Memory B cell (primary cell): Measurements from ENCODE around the gene CXCL6.

Source experiments
- ATAC-seq: fragments of 150-1000 bp; cut with Tn5 transposase; 2 replicates; pipeline ENCODE4 v1.10.0; 2021; ENCODE audit warnings: low read depth, mild to moderate bottlenecking, moderate library complexity
- DNase-seq, 2 donors: peaks; one replicate each; pipeline ENCODE4 v3.0.0; 2022; ENCODE audit warnings: low spot score in 2 of 2
- H3K27ac Mint-ChIP-seq: one replicate; pipeline ENCODE4 v1.8.0; 2022; ENCODE audit warnings: mild to moderate bottlenecking, moderate library complexity, mixed read lengths
- H3K27me3 Mint-ChIP-seq: one replicate; pipeline ENCODE4 v1.8.0; 2022; ENCODE audit warnings: mixed read lengths
- H3K36me3 Mint-ChIP-seq: one replicate; pipeline ENCODE4 v1.8.0; 2022; ENCODE audit warnings: mild to moderate bottlenecking, mixed read lengths
- H3K4me1 Mint-ChIP-seq: one replicate; pipeline ENCODE4 v1.8.0; 2022; ENCODE audit warnings: mixed read lengths
- H3K4me3 Mint-ChIP-seq: one replicate; pipeline ENCODE4 v1.8.0; 2022; ENCODE audit warnings: mild to moderate bottlenecking, moderate library complexity, mixed read lengths
- H3K9me3 Mint-ChIP-seq: one replicate; pipeline ENCODE4 v1.8.0; 2022; ENCODE audit warnings: mixed read lengths

Gene CXCL6

GRCh38 chr4:73822812-73823504 is 13.5 kb upstream of the CXCL6 start:
- DNase-seq (no peak), ATAC-seq (no peak)
- Mint-ChIP-seq H3K4me1 (no peaks in the 10 kb centered on the region), H3K27ac (no peak overlapping the region), H3K4me3 (no peak overlapping the region), H3K36me3 (no peaks in the 10 kb centered on the region), H3K9me3 (peaks cover 2% of the 10 kb centered on the region), H3K27me3 (no peaks in the 10 kb centered on the region)

DNA sequence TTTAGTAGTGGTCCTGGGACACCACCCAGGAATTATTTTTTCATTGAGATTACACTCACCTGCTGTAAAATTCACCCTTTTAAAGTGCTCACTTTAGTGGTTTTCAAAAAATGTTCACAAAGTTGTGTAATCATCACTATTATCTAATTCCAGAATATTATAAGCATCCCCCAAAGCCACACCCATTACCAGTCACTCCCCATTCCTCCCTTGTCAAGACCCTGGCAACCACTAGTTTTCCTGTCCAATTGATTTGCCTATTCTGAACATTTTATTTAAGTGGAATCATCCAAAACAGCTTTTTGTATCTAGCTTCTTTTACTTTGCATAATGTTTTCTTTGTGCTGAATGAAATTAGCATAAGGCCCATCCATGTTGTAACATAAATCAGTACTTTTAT is 12.7 kb upstream of the CXCL6 start:
- peaks cover 2% of the 10 kb centered on the region for H3K9me3 Mint-ChIP-seq
- H3K27ac Mint-ChIP-seq = no peak overlapping the region
- H3K4me3 Mint-ChIP-seq = no peak overlapping the region

GRCh38 chr4:73828956-73829355 is 7.5 kb upstream of the CXCL6 start:
- no peak overlapping the region for H3K4me3 Mint-ChIP-seq
- no peaks in the 10 kb centered on the region for H3K4me1 Mint-ChIP-seq
- peaks cover 2% of the 10 kb centered on the region for H3K9me3 Mint-ChIP-seq
- ATAC-seq (no peak), DNase-seq (no peak)
- no peaks in the 10 kb centered on the region for H3K36me3 Mint-ChIP-seq
- H3K27me3 Mint-ChIP-seq = peaks cover 2% of the 10 kb centered on the region
- H3K27ac Mint-ChIP-seq = no peak overlapping the region

More for the DNA sequence above, 12.7 kb upstream of the CXCL6 start:
- DNase-seq (no peak), ATAC-seq (no peak)
- H3K4me1 Mint-ChIP-seq = no peaks in the 10 kb centered on the region
- no peaks in the 10 kb centered on the region for H3K27me3 Mint-ChIP-seq
- H3K36me3 Mint-ChIP-seq = no peaks in the 10 kb centered on the region

DNA sequence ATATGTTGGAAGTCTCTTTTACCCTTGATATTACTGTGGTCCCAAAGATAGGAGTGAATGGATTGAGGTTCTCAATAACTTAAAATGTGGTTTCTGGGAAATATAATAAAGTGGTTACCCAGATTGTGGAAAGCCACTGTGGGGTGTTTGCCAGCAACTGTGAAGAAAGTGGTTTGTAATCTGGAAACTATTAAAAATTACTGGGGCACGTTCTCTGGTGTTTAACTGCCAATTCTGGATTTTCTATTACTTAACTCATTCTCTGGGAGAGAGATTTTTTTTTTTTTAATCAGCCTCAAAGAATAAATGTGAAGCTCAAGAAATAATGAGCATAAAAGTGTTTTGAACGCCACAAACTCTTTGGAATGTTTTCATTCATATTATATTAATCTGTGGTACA is 4.9 kb upstream of the CXCL6 start:
- DNase-seq (no peak), ATAC-seq (no peak)
- Mint-ChIP-seq H3K27me3 (peaks cover 2% of the 10 kb centered on the region), H3K4me3 (no peak overlapping the region), H3K9me3 (peaks cover 2% of the 10 kb centered on the region), H3K27ac (no peak overlapping the region), H3K36me3 (no peaks in the 10 kb centered on the region), H3K4me1 (no peaks in the 10 kb centered on the region)

DNA sequence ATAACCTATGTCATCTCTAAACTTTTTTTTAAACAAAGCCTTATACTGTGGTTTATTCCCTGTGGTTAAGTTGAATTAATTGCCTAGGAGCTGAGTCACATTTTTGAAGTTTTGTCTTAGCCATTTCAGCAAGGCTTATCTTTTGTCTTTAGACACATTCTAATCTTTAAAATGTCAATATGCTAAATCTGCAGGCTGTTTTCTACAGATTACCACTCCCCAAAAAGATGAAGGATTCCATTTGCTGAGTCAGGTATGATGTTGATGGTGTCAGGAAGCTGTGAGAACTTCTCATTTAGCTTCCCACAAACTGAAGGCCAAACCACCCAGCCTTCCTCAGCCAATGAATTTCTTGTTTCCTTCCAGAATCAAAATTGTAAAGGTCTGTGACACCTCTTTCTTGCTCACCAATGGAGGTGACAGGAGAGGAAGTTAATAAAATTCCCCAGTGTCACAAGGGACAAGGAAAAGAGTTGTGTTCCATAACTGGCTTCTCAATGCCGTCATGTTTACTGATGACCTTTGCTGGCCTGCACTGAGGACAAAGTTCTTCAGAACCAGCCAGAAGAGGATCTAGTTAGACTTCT is 3.7 kb upstream of the CXCL6 start:
- DNase-seq = no peak
- no peak overlapping the region for H3K27ac Mint-ChIP-seq
- H3K36me3 Mint-ChIP-seq = no peaks in the 10 kb centered on the region
- H3K27me3 Mint-ChIP-seq = peaks cover 2% of the 10 kb centered on the region
- no peak for ATAC-seq
- peaks cover 2% of the 10 kb centered on the region for H3K9me3 Mint-ChIP-seq
- no peak overlapping the region for H3K4me3 Mint-ChIP-seq
- no peaks in the 10 kb centered on the region for H3K4me1 Mint-ChIP-seq

DNA sequence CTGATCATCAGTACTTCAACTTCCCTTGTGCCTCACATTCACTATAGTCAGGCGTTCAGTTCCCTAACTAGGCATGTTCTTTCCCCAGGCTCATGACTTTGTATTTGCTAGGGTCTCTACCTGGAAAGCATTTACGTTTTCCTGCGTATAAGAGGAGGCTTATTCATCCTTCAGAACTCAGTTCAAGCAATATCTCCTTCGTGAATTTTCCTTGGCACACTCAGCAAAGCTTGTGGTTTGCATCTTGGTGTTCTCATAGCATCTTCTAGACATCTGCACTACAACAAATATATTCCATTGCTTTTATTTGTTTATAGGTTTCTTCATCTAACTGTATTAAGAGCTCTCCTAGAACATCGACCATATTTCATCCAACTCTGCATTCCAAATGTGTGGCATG is 2.6 kb downstream of the CXCL6 start:
- H3K9me3 Mint-ChIP-seq = no peaks in the 10 kb centered on the region
- H3K27ac Mint-ChIP-seq = no peak overlapping the region
- H3K36me3 Mint-ChIP-seq = no peaks in the 10 kb centered on the region
- H3K27me3 Mint-ChIP-seq = no peaks in the 10 kb centered on the region
- H3K4me3 Mint-ChIP-seq = no peak overlapping the region
- ATAC-seq = no peak
- no peak for DNase-seq
- H3K4me1 Mint-ChIP-seq = no peaks in the 10 kb centered on the region

DNA sequence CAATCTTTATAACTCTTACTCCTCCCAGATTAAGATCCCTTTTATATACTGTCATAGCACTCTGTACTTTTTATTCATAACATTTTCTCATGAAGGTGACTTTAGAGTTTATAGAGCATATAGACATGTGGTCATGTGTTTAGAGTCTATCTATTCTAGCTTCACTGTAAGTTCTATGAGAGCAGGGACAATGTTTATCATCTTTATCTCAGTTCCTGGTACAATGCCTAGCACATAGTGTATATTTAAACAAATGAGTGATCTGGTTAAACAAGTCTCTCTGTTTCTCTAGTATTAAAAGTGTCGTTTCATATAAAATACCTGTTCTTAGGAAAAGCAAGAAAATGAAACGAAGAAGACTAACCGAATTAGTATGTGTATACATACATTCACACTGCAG is 3.2 kb downstream of the CXCL6 start:
- no peaks in the 10 kb centered on the region for H3K27me3 Mint-ChIP-seq
- no peak overlapping the region for H3K27ac Mint-ChIP-seq
- H3K4me3 Mint-ChIP-seq = no peak overlapping the region
- H3K36me3 Mint-ChIP-seq = no peaks in the 10 kb centered on the region
- no peaks in the 10 kb centered on the region for H3K4me1 Mint-ChIP-seq
- ATAC-seq (no peak), DNase-seq (no peak)
- H3K9me3 Mint-ChIP-seq = no peaks in the 10 kb centered on the region

DNA sequence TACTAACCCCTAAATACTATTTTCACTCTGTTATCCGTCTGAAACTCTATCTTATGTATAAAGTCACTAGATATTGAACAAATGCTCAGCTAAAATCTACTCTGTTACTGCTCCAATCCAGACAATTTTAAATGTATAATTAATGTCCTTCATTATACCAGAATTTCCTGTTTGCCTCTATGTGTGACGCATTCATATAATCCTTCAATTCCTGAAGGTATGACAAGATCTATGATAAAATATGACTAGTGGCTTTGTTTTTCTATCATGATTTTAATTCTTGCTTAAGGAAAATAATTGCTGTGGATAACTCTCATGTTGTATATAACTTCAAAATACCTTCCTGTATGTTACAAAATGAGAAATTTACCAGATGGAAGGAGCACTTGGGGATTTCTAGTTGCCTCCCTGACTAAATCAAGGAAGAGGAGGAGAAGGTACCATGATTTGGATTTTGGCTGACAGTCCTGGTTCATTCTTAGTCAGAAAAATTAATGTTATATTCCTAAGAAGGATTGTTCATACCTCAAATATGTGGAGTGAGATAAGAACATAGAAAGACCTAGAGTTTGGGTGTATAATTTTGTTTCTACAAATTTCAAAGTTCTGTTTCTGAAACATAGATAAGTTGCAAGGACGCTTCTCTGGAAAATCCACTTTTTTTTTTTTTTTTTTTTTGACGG is 4.9 kb downstream of the CXCL6 start:
- no peak overlapping the region for H3K27ac Mint-ChIP-seq
- H3K4me1 Mint-ChIP-seq = no peaks in the 10 kb centered on the region
- H3K9me3 Mint-ChIP-seq = no peaks in the 10 kb centered on the region
- no peaks in the 10 kb centered on the region for H3K36me3 Mint-ChIP-seq
- no peaks in the 10 kb centered on the region for H3K27me3 Mint-ChIP-seq
- H3K4me3 Mint-ChIP-seq = no peak overlapping the region
- no peak for DNase-seq
- no peak for ATAC-seq

DNA sequence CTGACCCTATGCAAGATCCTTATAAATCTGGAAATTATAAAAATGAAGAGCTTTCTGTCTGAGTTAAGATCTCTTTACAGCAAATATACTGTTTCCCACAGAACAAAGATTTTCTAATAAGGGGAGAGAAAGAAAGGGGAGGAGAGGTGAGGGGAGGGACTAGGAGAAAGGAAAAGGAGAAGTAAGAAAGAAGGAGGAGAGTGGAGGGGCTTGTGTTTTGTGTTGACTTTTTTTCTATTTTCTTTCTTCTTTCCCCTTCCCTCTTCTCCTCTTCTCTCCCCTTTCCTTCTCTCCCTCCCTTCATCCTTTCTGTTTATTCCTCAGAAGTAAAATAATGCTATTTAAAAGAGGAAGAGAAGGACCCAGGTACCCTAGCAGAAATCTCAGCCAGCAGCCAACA is 6.2 kb downstream of the CXCL6 start:
- H3K4me3 Mint-ChIP-seq = no peak overlapping the region
- no peak for DNase-seq
- H3K27me3 Mint-ChIP-seq = no peaks in the 10 kb centered on the region
- H3K27ac Mint-ChIP-seq = no peak overlapping the region
- no peaks in the 10 kb centered on the region for H3K9me3 Mint-ChIP-seq
- ATAC-seq = no peak
- H3K4me1 Mint-ChIP-seq = no peaks in the 10 kb centered on the region
- H3K36me3 Mint-ChIP-seq = no peaks in the 10 kb centered on the region

- Mint-ChIP-seq H3K4me1 (no peaks in the 10 kb centered on the region), H3K9me3 (no peaks in the 10 kb centered on the region), H3K27me3 (no peaks in the 10 kb centered on the region), H3K27ac (no peak overlapping the region), H3K4me3 (no peak overlapping the region), H3K36me3 (no peaks in the 10 kb centered on the region)
- no peak for DNase-seq
- ATAC-seq = no peak
These were observed 6.9 kb downstream of the CXCL6 start for GRCh38 chr4:73843369-73843768.

DNA sequence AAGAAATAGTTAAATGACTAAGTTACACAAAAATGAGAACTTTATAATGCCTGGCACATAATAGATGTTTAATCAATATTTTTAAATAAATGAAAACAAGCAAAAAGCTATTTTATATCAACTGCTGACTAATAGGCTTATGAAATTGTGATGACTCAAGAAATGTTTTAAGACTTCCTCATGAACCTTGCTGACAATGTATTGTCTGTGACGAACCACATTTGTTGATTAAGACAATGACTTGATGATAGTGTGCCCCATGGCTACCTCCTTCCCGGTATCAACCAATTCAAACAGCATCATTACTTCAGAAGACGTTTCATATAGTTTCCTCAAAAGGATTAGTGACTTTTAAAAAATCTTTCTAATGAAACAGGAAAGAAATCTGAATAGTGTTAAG is 7.9 kb downstream of the CXCL6 start:
- Mint-ChIP-seq H3K27me3 (no peaks in the 10 kb centered on the region), H3K4me3 (no peak overlapping the region), H3K9me3 (no peaks in the 10 kb centered on the region), H3K4me1 (no peaks in the 10 kb centered on the region), H3K27ac (no peak overlapping the region), H3K36me3 (no peaks in the 10 kb centered on the region)
- ATAC-seq = no peak
- no peak for DNase-seq

- H3K27ac Mint-ChIP-seq = no peak overlapping the region
- H3K27me3 Mint-ChIP-seq = no peaks in the 10 kb centered on the region
- no peak overlapping the region for H3K4me3 Mint-ChIP-seq
- H3K9me3 Mint-ChIP-seq = no peaks in the 10 kb centered on the region
- H3K36me3 Mint-ChIP-seq = no peaks in the 10 kb centered on the region
- H3K4me1 Mint-ChIP-seq = no peaks in the 10 kb centered on the region
- DNase-seq (no peak), ATAC-seq (no peak)
These were observed 8.3 kb downstream of the CXCL6 start for GRCh38 chr4:73844806-73845205.

GRCh38 chr4:73847526-73848182 is 11.2 kb downstream of the CXCL6 start:
- ATAC-seq (no peak), DNase-seq (no peak)
- H3K27ac Mint-ChIP-seq = no peak overlapping the region
- no peaks in the 10 kb centered on the region for H3K9me3 Mint-ChIP-seq
- no peaks in the 10 kb centered on the region for H3K4me1 Mint-ChIP-seq
- no peak overlapping the region for H3K4me3 Mint-ChIP-seq
- no peaks in the 10 kb centered on the region for H3K27me3 Mint-ChIP-seq
- H3K36me3 Mint-ChIP-seq = no peaks in the 10 kb centered on the region

GRCh38 chr4:73848183-73848777 is 11.8 kb downstream of the CXCL6 start:
- DNase-seq = no peak
- no peak overlapping the region for H3K4me3 Mint-ChIP-seq
- no peak overlapping the region for H3K27ac Mint-ChIP-seq
- H3K36me3 Mint-ChIP-seq = no peaks in the 10 kb centered on the region
- H3K4me1 Mint-ChIP-seq = no peaks in the 10 kb centered on the region
- H3K27me3 Mint-ChIP-seq = no peaks in the 10 kb centered on the region
- H3K9me3 Mint-ChIP-seq = no peaks in the 10 kb centered on the region
- ATAC-seq = no peak
